ENCODE results near the gene CHRNB1. TPM values are rescaled to one million over a fixed set of nuclear protein-coding genes. Genes with fewer than 3 reads are reported as not detected.

The CHRNB1 gene
- total RNA-seq, 2 experiments from 2014 or later, result 1.6 to 2.2 TPM

- no peaks in the 10 kb centered on the region for H3K9me3 ChIP-seq (ENCODE audit: control insufficient read depth in 1 of 2, insufficient read depth in 1 of 2, low read length in 2 of 2)
- Mint-ChIP-seq H3K27ac (no peak overlapping the region), H3K4me1 (ENCODE audit: low read depth) (peaks cover 28% of the 10 kb centered on the region), H3K36me3 (ENCODE audit: low read depth) (peaks cover 6% of the 10 kb centered on the region), H3K27me3 (no peaks in the 10 kb centered on the region), H3K9me3 (no peaks in the 10 kb centered on the region), H3K4me3 (peak overlapping the region; percentile 38)
- no peak for TF ChIP-seq CTCF (IDR thresholded peaks at IDR 0.05)
- no peak overlapping the region for H3K4me3 ChIP-seq (ENCODE audit: low read length)
- POLR2A ChIA-PET, result interaction anchor here (2.0 kb wide), 1 partner anchor 15 kb away, joined by 9 read pairs; no protein-coding TSS in a partner anchor
- H3K27me3 ChIP-seq (ENCODE audit: control insufficient read depth in 1 of 2, insufficient read depth in 2 of 2, low read length in 2 of 2), result no peaks in the 10 kb centered on the region
- CTCF ChIA-PET, result interaction anchor here (1.1 kb wide), 1 partner anchor 13 kb away, joined by 3 read pairs; no protein-coding TSS in a partner anchor
- no peaks in the 10 kb centered on the region for H3K36me3 ChIP-seq (ENCODE audit: insufficient read depth, low read length)
- H3K4me1 ChIP-seq (ENCODE audit: insufficient read depth, low read length), result peaks cover 17% of the 10 kb centered on the region
- intact Hi-C loops (cut with DNase I, micrococcal nuclease), result loop anchor here in 1 of 2 experiments (5.0 kb wide), 1 partner anchor 89 kb away; no protein-coding TSS in a partner anchor
- no peak for DNase-seq
- H3K27ac ChIP-seq (ENCODE audit: low read depth in 1 of 2, low read length in 2 of 2), result no peak overlapping the region
- ATAC-seq (ENCODE audit: poor library complexity), result no peak
Observed at GRCh38 chr17:7398612-7399011, 46.2 kb upstream of the CHRNB1 start.

GRCh38 chr17:7403043-7403726 is 41.7 kb upstream of the CHRNB1 start:
- Mint-ChIP-seq H3K27me3 (no peaks in the 10 kb centered on the region), H3K9me3 (no peaks in the 10 kb centered on the region), H3K27ac (peak overlapping the region; percentile 87), H3K36me3 (ENCODE audit: low read depth) (peaks cover 9% of the 10 kb centered on the region), H3K4me1 (ENCODE audit: low read depth) (peaks cover 28% of the 10 kb centered on the region), H3K4me3 (peak overlapping the region; percentile 98)
- POLR2A ChIA-PET, result interaction anchor here (0.9 to 2.9 kb wide), 16 partner anchors 8 to 357 kb away, joined by 3 to 37 read pairs (median 7); partner anchors contain the start of genes ACAP1, NEURL4, PLSCR3 and POLR2A
- TF ChIP-seq CTCF (IDR thresholded peaks at IDR 0.05), result no peak
- Histone ChIP-seq H3K27ac (ENCODE audit: low read depth in 1 of 2, low read length in 2 of 2) (peak overlapping the region in 1 of 2 donors; percentile 36), H3K4me3 (ENCODE audit: low read length) (peak overlapping the region; percentile 77), H3K4me1 (ENCODE audit: insufficient read depth, low read length) (peaks cover 29% of the 10 kb centered on the region), H3K9me3 (ENCODE audit: control insufficient read depth in 1 of 2, insufficient read depth in 1 of 2, low read length in 2 of 2) (no peaks in the 10 kb centered on the region), H3K36me3 (ENCODE audit: insufficient read depth, low read length) (no peaks in the 10 kb centered on the region), H3K27me3 (ENCODE audit: control insufficient read depth in 1 of 2, insufficient read depth in 2 of 2, low read length in 2 of 2) (peaks cover 0 to 5% of the 10 kb centered on the region in 2 experiments)
- DNase-seq (peak in 6 of 14 experiments; percentile 14 to 54 (median 26)), ATAC-seq (ENCODE audit: poor library complexity) (no peak)
- intact Hi-C loops (cut with DNase I, micrococcal nuclease), result loop anchor here in 1 of 2 experiments (10.0 kb wide), 1 partner anchor 48 kb away; the partner anchor contains the start of genes KCTD11 and TMEM95
- CTCF ChIA-PET, result interaction anchor here (1.3 to 2.6 kb wide), 5 partner anchors 9 to 107 kb away, joined by 3 to 18 read pairs (median 6); partner anchors contain the start of genes PLSCR3 and TMEM102

- H3K27ac Mint-ChIP-seq, result peak overlapping the region; percentile 87
- intact Hi-C loops (cut with DNase I, micrococcal nuclease), result loop anchor here in 1 of 2 experiments (10.0 kb wide), 1 partner anchor 49 kb away; the partner anchor contains the start of genes KCTD11 and TMEM95
- TF ChIP-seq CTCF (IDR thresholded peaks at IDR 0.05), result no peak
Observed at GRCh38 chr17:7403727-7403976, 41.2 kb upstream of the CHRNB1 start.

More at GRCh38 chr17:7403727-7403976, 41.2 kb upstream of the CHRNB1 start:
- Mint-ChIP-seq H3K4me3 (peak overlapping the region; percentile 98), H3K36me3 (ENCODE audit: low read depth) (peaks cover 9% of the 10 kb centered on the region), H3K9me3 (no peaks in the 10 kb centered on the region), H3K27me3 (no peaks in the 10 kb centered on the region), H3K4me1 (ENCODE audit: low read depth) (peaks cover 28% of the 10 kb centered on the region)
- H3K4me3 ChIP-seq (ENCODE audit: low read length), result peak overlapping the region; percentile 77
- H3K27ac ChIP-seq (ENCODE audit: low read depth in 1 of 2, low read length in 2 of 2), result peak overlapping the region in 1 of 2 donors; percentile 36
- ChIA-PET POLR2A (interaction anchor here (0.8 to 2.9 kb wide), 21 partner anchors 8 to 368 kb away, joined by 3 to 37 read pairs (median 6); partner anchors contain the start of genes ACAP1, MPDU1, NEURL4 and PLSCR3), CTCF (interaction anchor here (1.3 to 2.6 kb wide), 5 partner anchors 10 to 107 kb away, joined by 3 to 18 read pairs (median 6); partner anchors contain the start of genes PLSCR3 and TMEM102)
- no peaks in the 10 kb centered on the region for H3K36me3 ChIP-seq (ENCODE audit: insufficient read depth, low read length)
- DNase-seq, result no peak
- peaks cover 0 to 5% of the 10 kb centered on the region in 2 experiments for H3K27me3 ChIP-seq (ENCODE audit: control insufficient read depth in 1 of 2, insufficient read depth in 2 of 2, low read length in 2 of 2)
- H3K4me1 ChIP-seq (ENCODE audit: insufficient read depth, low read length), result peaks cover 31% of the 10 kb centered on the region
- no peak for ATAC-seq (ENCODE audit: poor library complexity)
- H3K9me3 ChIP-seq (ENCODE audit: control insufficient read depth in 1 of 2, insufficient read depth in 1 of 2, low read length in 2 of 2), result no peaks in the 10 kb centered on the region
